Measurements from ENCODE around the gene SLC25A23. TPM values are rescaled to one million over a fixed set of nuclear protein-coding genes. Genes with fewer than 3 reads are reported as not detected.

The SLC25A23 gene
- total and polyA plus RNA-seq, 2 of the 8 experiments (the other 6 are each of a cell fraction or from before 2014, with no cell fraction given): 18.0 to 48.1 TPM

DNA sequence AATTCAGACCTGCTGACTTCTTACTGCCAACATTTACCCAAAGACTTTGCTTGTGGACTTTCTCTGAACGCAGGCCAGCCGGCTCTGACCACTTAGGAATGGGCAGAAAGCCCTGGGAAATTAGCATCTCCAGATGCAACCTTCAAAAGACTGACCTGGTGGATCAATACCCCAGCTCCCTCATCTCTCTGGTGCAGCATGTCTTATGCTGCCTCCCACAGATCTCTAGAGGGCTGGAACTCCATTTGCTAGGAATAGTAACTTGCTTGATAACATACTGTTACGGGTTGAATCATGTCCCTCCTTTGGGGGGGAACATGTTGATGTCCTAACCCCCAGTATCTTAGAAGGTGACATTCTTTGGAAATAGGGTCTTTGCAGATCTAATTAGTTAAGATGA lies 13.1 kb downstream of the SLC25A23 start (continued):
- no peak for TF ChIP-seq NRF1 (IDR thresholded peaks at IDR 0.05; ENCODE audit: low read depth, low read length)
- no peak for TF ChIP-seq RAD21 (IDR thresholded peaks at IDR 0.05 in 1 of 2, conservative IDR thresholded peaks at IDR 0.05 in 1 of 2; ENCODE audit: low read depth in 2 of 2, low read length in 2 of 2)
